Sciatic nerve (tissue), 2 donors: ENCODE data around the gene BUD31. TPM values are rescaled to one million over a fixed set of nuclear protein-coding genes. Genes with fewer than 3 reads are reported as not detected.

Source experiments
- ATAC-seq: fragments of 200-7000 bp; cut with Tn5 transposase; one replicate; pipeline ENCODE4 v1.9.1; 2020; ENCODE audit warnings: mild to moderate bottlenecking, moderate library complexity
- DNase-seq: peaks from one replicate; pipeline ENCODE4 v3.0.0-alpha.2; 2020; ENCODE audit warnings: low spot score
- intact Hi-C: fragments of 100-400 bp; cut with DNase I; formaldehyde crosslinking; loops from one replicate; pipeline ENCODE4 v1.14.2; 2022
- total RNA-seq: library from RNA; stranded (reverse); fragmentation: NEBNext Ultra II Directional; extraction: Animal tissue kit (Norgen Biotek cat#: 25700); gene quantifications from one replicate; pipeline ENCODE4 v1.2.1, GENCODE V29; 2021
- donor health status: DM: no; HTN: no; CAD: no.
- donor health status: DM: no; HTN: no; CAD: no.

The BUD31 gene
- total RNA-seq: 59.2 TPM

DNA sequence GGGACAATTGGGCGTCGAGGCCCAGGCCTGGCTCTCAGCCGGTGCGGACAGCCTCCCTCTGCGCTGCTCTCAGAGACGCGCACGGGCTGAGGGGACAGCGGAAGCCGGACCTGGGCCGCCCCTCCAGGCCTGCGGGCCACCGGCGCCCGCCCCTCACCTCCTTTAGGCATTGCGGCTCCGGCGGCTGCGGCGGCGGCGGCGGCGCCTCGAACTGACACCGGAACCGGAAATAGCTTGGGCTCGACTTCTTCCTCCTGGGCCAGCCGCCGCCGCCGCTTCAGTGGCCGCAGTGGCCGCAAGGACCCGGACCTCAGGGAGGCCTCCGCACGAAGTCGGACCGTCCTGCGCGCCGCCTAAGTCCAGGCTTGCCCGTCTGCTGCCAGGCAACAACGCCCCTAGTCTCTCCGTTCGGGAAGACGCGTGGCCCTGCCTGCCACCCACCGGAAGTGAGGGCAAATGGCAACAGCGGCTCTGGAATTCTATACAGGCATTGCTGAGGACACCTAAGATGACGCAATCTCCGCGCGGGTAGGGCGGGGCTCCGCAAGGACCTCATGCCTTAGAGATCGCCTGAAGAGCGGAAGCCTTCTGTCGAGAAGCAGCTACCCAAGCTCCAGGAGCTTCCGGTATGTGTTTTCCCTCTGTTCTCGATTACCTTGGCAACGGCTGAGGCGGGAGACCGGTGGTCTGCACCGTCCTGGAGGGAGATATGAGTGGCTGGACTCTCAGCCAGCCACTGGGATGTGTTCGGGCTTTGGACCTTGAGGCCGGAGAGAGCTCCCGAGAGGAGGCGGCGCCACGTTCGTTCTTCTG is at the start of gene BUD31, which contains the start of gene PDAP1:
Gene BUD31 (plus strand): TSS at position 591 of the 813 bp plus-strand sequence. CDS start 2,124 bp downstream, outside the sequence.
Gene PDAP1 (minus strand): TSS at position 219 of the 813 bp plus-strand sequence. CDS start 49 bp downstream, at position 170.
- DNase-seq: peak; percentile 95
- peak; percentile 97 for ATAC-seq
- intact Hi-C loops: loop anchor here (5.0 kb wide), 1 partner anchor 409 kb away; no protein-coding TSS in a partner anchor

DNA sequence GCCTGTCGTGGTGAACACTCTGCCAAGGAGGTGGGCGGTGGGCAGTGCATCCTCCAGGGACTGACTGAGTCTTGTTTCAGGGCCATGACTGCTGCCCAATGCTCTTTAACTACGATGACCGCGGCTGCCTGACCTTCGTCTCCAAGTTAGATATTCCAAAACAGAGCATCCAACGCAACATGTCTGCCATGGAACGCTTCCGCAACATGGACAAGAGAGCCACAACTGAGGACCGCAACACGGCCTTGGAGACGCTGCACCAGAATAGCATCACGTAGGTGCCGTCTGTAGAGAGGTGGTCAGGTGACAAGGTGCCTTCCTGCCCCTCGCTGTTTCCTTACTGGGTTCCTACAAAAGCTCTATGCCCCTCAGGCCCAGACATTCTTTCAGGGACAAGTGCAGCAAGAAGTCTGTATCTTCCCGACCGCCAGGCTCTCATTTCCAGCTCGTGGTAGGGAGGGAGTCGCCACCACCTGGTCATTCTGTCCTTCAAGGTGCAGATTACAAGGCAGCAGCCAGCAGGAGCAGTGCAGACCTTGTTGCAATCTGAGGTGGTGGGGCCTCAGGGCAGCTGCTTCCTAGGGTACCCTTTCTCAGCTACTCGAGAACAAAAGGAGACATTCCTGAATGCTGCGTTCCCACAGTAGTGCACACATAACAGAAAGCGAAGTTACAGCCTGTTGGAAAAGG is 49.2 kb upstream of the BUD31 start:
- intact Hi-C loops: no loop called here

DNA sequence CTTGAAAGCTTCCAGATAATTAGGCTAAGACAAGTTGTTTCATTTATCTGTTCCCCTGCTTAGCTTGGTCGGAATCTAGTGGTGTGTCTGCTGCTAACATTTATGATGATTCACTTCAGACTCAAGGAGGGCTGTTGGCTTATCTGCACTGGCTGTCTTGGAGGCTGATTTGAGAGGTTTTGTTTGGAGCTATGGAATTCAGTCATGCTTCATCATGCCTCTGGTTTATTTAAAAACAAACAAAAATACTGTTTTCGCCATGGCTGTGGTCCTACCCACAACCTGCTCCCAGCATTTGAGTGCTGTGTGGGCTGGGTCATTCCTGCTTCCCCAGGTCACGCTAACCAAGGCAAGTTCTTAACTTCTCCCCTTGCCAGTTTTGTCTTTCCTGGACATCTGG is 46.0 kb upstream of the BUD31 start:
- ATAC-seq (no peak), DNase-seq (no peak)
- intact Hi-C loops: no loop called here

More for the DNA sequence above, 49.2 kb upstream of the BUD31 start:
- no peak for ATAC-seq
- peak; percentile 56 for DNase-seq

DNA sequence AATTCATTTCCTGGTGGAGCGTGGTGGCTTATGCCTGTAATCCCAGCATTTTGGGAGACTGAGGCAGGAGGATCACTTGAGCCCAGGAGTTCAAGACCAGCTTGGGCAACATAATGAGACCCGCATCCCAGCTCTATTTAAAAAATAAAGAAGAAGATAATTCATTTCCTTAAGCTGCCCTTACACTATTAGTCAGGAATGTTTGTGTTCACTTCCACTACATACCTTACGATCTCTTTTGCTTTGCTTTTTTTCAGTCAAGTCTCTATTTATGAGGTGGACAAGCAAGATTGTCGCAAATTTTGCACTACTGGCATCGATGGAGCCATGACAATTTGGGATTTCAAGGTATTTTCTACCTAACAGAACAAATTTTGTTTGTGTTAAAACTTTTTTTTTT is 45.5 kb upstream of the BUD31 start:
- ATAC-seq (no peak), DNase-seq (no peak)
- intact Hi-C loops: no loop called here

DNA sequence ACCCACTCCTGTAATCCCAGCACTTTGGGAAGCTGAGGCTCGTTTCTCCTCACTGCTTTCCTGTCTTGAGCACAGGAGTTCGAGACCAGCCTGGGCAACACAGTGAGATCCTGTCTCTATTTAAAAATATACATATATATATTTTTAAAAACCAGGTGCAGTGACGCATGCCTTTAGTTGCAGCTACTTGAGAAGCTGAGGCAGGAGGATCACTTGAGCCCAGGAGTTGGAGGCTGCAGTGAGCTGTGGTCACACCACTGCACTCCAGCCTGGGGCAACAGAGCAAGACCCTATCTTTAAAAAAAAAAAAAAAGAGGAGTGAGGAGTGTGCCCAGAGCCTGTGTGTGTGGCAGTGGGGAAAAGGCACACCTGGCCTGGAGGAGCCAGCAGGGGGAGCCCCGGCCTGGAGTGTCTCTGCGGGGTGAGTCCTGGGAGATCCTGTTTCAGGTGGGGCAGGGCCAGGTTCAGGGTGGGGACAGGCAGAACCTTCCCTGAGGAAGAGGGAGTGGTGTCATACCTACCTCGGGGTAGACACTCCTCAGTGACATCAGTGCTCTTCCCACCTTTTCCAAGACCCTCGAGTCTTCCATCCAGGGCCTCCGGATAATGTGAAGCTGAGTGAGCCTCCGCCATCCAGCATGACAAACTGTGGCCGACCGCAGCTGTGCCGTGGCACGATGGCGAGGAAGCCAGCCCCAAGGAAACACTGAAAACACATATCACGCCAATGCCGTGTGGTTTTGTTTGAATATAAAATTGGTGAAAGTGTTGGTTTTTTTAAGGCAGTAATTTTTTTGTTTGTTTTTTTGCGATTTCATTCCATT is 43.2 kb upstream of the BUD31 start:
- DNase-seq (no peak), ATAC-seq (peak; percentile 33)
- intact Hi-C loops: no loop called here

DNA sequence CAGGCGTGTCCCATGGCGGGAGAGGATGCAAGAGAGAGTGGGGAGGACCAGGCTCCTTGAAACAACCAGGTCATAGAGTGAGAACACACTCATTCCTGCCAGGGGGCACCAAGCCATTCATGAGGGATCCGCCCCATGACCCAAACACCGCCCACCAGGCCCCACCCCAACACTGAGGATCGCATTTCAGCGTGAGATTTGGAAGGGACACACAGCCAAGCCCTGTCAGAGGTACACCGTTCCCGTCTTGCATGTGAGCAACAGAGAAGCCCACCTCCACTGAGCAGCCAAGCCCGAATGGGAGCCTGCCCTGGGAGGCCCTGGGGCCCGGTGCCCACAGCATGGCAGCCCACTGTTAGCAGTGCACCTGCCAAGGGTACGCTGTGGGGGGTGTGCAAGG is 42.1 kb upstream of the BUD31 start:
- intact Hi-C loops: no loop called here
- DNase-seq: no peak
- no peak for ATAC-seq

DNA sequence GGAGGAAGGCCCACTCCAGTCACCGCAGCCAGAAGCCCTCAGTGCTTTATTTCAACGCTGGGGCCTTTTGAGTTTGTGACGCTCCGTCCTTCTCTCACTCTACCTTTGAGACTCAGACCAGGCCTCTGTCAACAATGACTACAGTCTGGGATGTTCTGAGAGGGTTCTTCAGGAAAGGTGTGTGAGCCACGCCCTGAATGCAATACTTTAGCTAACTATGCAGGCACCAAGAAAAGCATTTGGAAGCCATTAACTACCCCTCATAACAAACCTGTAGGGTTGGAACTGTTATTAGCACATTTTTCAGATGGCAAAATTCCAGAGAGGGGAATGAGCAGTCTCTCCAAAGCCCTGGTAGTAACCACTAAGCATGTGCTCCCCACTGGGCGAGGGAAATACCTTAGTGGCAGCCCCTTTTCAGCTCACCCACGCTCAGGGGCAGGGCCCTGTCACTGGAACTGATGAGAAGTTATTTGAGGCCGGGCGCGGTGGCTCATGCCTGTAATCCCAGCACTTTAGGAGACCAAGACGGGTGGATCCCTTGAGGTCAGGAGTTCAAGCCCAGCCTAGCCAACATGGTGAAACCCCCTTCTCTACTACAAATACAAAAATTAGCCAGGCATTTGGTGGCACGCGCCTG is 39.9 kb upstream of the BUD31 start:
- intact Hi-C loops: no loop called here
- no peak for ATAC-seq
- no peak for DNase-seq

DNA sequence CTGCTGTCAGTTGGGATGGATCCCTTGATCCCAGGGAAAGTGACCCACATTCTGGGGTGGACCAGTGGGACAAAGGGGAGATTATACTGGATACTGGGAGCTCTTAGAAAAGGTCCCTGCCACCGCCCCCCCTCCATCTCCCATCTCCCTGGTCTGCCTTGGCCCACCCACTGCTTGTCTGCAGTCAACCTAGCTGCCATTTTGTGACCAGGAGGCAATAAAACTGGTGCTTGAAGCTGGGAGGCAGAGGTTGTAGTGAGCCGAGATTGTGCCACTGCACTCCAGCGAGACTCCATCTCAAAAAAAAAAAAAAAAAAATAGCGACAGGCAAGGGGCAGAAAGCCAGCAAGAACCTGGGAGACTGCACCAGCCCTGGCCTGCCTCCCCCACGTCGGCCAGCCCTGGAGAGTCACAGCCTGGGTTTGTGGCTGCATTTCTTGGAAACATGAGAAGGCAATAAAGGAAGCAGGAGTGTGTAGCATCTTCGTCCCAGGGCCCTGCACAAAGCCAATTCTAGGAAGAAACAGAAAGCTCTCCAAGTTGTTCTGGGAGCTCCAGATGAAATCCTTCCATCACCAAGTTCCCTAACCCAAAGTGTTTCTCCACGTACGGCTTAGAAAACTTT is 38.9 kb upstream of the BUD31 start:
- ATAC-seq (peak; percentile 52), DNase-seq (no peak)
- intact Hi-C loops: no loop called here

DNA sequence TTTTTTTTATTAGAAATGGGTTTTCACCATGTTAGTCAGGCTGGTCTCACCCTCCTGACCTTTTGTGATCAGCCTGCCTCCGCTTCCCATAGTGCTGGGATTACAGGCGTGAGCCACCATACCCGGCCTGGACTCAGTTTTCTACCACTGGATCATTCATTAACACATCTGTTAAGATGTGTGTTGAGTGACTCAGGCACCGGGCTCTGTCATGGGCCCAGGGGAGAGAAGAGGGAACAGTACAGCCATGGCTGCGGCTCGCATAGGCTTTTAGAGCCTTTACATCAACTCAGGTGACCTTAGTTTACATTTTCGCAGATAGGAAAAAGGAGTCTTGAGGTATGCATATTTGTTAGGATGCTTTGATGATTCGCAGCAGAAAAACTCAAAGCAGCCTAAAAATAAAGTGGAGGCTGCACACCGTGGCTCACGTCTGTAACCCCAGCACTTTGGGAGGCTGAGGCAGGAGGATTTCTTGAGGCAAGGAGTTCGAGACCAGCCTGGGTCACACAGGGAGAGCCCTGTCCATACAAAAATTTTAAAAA is 37.3 kb upstream of the BUD31 start:
- no peak for DNase-seq
- ATAC-seq: no peak
- intact Hi-C loops: no loop called here

DNA sequence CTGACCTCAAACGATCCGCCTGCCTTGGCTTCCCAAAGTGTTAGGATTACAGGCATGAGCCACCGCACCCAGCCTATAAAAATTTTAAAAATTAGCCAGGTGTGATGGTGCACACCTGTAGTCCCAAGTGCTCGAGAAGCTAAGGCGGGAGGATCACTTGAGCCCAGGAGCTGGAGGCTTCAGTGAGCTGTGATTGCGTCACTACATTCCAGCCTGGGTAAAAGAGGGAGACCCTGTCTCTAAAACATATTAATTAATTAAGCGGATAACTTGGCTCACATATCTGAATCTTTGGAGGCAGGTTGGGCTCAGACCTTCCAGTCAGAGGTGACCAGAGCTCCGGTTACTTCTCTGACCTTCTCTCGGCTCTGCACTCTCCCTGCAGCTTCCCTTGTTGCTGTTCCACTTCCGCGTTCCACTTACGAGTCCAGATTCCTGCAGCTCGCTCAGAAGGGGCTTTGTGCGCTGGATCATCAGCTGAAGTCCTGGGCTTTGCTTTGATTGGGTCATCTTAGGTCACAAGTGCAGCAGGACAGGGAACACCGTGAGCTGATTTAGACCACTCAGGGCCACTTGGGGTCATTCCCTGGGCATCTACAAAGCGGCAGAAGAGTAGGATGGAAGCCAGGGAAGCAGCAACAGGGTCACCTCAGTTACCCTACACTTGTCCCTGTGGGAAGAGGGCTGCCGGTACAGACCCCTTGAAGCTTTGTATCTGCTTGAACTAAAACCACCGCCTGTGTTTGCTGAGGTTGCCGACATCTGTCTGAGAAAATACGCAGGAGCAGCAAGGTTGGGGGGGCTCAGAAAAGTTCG is 36.3 kb upstream of the BUD31 start:
- intact Hi-C loops: no loop called here
- ATAC-seq: peak; percentile 8
- DNase-seq: no peak

DNA sequence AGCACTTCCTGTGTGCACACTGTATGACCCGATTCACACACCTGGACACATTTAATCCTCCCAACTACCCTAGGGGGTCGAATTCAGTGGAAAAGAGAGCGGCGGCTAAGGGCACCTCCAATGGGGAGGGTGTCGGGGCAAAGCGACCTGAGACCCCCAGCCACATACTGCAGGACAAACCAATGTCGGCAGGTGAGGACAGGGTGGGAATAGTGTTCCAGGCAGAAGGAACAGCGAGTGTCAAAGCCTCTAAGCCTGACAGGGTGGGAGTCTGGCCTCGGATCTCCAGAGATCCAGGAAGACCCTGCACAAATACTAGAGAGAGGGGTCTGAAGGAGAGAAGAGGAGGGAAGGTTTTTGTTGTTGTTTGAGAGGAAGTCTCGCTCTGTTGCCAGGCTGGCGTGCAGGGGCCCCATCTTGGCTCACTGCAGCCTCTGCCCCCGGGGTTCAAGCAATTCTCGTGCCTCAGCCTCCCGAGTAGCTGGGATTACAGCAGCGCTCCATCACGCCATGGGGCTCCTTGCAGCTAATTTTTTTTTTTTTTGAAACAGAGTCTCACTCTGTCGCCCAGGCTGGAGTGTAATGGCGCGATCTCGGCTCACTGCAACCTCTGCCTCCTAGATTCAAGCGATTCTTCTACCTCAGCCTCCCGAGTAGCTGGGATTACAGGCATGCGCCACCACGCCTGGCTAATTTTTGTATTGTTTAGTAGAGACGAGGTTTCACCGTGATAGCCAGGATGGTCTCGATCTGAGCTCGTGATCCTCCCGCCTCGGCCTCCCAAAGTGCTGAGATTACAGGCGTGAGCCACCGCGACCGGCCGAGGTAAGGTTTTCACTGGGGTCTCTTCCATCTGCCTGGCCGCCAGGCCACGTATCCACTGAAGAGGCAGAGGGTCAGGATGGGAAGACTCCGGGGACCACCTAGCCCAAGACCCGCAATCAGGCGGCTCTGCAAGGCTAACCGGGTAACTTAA is 35.4 kb upstream of the BUD31 start:
- ATAC-seq (no peak), DNase-seq (no peak)
- intact Hi-C loops: no loop called here

DNA sequence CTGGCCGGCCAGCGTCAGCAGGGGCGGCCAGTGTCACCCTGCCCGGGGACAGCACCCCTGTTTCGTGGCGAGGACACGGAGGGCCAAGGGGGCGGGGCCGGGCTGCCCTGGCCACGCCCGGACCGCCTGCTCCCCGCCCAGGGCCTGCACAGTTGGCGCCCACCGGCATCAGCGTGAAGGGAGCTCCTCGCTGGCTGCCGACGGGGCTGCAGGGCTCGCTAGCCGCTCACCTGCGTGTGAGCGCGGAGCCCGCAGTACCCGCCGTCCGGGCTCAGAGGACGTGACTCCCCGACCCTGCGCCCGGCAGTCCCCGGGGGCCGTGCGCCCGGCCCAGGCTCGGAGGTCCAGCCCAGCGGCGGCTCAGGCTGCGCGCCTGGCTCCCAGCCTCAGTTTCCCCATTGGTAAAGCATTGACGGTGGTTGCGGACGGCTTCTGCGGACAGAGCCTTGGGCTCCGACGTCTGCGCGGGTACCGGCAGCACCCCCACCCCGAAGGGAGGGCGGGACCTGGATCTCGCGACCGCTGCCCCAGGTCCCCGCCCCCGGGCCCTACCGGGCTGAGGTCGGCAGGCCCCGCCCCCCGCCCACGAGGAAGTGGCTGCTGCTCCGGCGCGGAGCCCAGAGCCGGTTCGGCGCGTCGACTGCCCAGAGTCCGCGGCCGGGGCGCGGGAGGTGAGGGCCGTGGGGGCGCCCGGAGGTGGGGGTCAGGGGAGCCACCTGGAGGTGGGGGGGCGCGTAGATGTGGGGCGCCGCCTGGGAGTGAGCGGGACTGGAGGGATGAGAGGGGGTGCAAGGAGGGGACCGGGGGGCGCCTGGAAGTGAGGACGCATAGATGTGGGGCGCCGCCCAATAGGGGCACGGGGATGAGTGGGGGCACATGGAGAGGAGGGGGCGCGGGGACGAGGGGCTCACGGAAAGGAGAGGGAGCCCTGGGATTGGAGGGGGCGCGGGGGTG is 34.4 kb upstream of the BUD31 start, which contains the start of gene ARPC1B:
Gene ARPC1B (plus strand): TSS at position 620 of the 954 bp plus-strand sequence. CDS start 10,985 bp downstream, outside the sequence.
- DNase-seq: peak; percentile 89
- ATAC-seq: peak; percentile 66
- intact Hi-C loops: loop anchor here (5.0 kb wide), 1 partner anchor 1298 kb away; the partner anchor contains the start of gene GNB2

DNA sequence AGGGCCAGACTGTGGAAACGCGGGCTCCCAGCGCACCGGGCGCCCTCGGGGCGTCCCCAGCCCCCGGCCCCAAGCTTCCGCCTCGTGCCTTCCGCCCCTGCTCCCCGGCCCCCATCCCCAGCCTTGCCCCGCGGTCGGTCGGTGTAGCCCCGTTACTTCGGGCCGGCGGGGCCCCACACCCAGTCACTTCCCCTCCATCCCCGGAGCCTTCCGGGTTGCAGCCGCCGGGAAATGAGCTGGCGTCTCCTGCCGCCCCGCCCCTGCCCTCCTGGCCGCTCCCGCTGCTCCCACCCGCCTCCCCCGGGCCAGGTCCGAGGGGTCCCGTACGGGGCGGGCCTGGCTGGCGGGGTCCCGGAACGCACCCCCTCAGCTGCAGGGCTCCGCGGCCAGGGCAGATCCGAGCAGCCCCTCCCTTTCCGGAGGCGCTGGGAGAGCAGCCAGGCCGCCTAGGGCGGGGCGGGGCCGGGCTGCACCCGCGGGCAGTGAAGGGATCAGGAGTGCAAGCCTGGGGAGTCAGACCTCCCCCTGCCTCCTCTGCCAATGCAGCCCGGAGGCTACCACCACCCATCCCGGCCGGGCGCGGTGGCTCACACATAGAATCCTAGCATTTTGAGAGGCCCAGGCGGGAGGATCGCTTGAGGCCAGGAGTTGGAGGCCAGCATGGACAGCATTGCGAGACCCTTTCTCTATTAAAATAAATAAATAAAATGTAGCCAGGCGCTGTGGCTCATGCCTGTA is 33.5 kb upstream of the BUD31 start:
- DNase-seq: peak; percentile 89
- intact Hi-C loops: loop anchor here (5.0 kb wide), 1 partner anchor 1297 kb away; the partner anchor contains the start of gene GNB2
- ATAC-seq: peak; percentile 73

DNA sequence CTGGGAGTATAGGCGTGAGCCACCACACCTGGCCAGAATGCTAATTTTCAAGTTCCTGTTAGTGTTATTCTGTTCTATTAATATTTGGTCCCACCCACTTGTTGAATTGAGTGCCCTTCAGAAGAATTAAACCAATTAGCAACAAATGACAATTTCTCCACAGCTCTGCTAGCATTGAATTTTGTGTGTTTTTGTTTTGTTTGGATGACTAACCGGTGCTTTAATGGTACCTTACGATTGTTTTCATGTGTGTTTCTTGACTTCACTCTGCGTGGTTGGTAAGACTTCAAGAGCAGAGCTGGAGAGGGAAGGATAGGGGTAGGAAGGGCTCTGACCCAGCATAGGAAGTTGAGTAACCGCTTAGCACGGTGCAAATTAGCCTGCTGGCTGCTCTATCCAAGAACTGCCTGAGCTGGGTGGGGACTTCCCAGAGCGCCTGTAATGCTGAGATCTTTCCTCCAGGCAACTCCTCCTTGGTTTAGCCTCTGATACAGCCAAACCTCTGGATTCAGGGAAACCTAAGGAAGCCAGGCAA is 29.7 kb upstream of the BUD31 start:
- intact Hi-C loops: loop anchor here (5.0 kb wide), 1 partner anchor 1293 kb away; the partner anchor contains the start of gene GNB2
- ATAC-seq (peak; percentile 93), DNase-seq (peak; percentile 79)
